NT2/D1 (cell line): Measurements from ENCODE around the gene CNTN5.

Experiments
- SUZ12 ChIP-seq: IDR thresholded peaks from 2 replicates; pipeline ENCODE4 v1.6.1; 2011; ENCODE audit not compliant: insufficient read length, insufficient read depth; ENCODE audit errors: extremely low read depth
- YY1 ChIP-seq: IDR thresholded peaks from 2 replicates; pipeline ENCODE4 v1.6.1; 2011; ENCODE audit not compliant: insufficient read length, insufficient read depth

GRCh38 chr11:99366546-99366945, 345.8 kb downstream of the CNTN5 start:
- TF ChIP-seq SUZ12 (no peak), YY1 (no peak)
